GM21619 (cell line): ENCODE measurements around the gene RAB6A.
"Not testable (repeated sequence)": the region's sequence is repeated elsewhere in the genome, so short reads cannot be mapped to it uniquely, and the experiment has no call there.

Experiments
- ATAC-seq: cut with Tn5 transposase; IDR thresholded peaks from one replicate; pipeline ENCODE4 v1.9.1; 2021; ENCODE audit not compliant: unreplicated experiment

Gene RAB6A

DNA sequence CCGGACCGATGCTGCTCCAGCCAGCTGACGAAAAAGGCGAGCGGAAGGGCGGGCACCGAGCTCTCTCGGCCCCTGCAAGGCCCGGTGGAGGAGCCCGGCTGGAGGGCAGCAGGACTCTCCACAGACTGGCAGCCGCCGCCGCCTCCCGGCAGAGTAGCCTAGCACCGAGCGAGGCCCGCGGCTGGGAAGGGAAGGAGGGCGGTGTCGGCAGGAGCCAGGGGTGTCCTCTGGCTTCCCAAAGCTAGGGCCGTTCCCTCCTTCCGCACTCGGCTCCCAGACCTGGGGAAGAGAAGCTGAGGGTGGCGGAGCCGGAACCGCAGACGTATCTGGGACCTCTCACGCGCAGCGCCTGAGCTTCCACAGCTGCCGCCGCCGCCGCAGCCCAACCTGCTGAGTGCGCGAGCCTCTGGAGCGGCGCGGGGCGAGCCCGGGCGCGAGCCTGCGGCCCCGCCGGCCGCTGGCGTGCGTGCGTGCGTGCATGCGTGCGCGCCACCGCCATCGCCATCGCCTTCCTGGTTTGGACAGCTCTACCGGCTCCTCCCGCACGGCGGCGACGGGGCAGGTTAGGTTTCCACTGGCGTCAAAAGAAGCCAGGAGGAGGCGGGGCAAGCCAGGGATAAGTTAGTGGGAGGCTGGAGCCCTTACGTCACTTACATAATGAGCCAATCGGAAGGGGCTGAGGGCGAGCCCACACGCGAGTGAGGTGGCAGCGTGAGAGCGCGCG, at the start of gene RAB6A:
Gene RAB6A, minus strand, starts transcription at position 396 of the 724 bp plus-strand sequence. CDS start 439 bp downstream, outside the sequence.
- ATAC-seq: peak; percentile 94

GRCh38 chr11:73810637-73811036, 49.8 kb upstream of the RAB6A start:
- ATAC-seq: no peak

DNA sequence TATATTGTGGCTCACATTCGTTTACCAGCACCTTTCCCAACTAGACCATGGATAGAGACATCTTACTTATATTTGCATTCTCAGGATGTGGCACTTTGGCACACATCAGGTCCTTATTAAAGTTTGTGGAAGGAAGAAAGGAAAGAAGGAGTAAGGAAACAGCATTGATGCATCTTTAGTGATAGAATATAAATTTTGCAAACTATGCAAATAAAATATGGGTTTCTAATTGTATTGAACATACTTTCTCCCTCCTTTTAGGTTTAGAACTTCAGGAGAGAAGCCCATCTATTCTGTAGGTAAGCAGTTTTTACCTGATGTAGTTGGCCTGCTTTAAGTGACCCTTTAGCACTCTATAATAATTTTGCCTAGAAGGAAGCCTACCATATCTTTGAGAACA, 47.2 kb upstream of the RAB6A start:
- no peak for ATAC-seq

GRCh38 chr11:73804712-73805111, 43.8 kb upstream of the RAB6A start:
- ATAC-seq: no peak

DNA sequence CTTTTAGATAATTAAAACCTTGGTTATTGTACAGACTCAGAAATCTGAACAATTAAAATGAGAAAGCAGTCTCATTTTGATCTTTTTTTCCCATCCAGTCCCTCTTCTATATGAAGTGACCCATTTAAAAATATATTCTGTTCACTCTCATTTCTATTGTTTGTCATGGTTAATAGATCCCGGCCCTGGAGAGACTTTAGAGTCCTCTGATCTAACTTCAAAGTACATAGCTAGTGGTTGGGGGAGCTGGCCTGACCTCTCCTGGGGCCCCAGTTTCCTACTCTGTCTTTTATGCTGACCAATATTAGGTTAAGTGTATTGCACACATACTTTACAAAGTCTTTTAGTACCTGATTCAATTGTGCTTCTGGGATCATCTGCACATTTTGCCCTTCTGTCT, 40.3 kb upstream of the RAB6A start:
- no peak for ATAC-seq

GRCh38 chr11:73800276-73800806, 39.5 kb upstream of the RAB6A start:
- ATAC-seq: no peak

DNA sequence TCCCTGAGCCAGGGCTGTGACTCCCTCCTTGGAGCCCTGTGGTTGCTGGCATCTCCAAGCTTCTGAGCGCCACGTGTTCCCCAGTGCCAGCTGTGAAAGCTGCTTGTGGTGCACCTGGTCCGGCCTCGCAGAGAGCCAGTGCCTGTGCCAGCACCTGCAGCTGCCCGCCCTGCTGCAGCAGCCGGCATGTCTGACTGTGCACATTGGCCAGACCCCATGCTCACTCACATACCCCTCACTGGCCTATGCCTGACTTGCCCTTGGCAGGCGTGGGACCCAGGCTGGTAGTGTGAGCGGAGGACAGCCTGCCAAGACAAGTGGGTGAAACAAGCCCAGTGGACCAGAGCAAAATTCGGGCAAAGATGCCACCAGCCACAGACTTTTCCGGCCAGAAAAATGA, 36.6 kb upstream of the RAB6A start:
- ATAC-seq: no peak

GRCh38 chr11:73795925-73796632, 35.2 kb upstream of the RAB6A start:
- ATAC-seq: no peak

DNA sequence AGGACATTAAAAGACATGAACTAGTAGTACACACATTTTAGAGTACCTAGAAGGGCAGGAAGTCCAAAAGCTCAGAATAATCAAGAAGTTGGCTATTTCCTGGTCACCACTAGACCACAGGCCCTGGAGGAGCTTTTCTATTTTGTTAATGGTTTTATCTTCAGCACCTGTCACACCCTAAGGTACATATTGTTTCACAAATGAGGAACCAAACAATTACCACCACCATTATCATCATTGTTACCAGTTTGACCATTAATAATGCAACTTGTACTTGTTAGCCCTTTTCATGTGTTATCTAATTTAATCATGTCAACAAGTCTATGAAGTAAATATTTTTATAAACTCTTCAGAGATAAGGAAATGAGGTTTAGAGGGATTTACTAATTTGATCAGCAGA, 31.7 kb upstream of the RAB6A start:
- ATAC-seq: no peak

DNA sequence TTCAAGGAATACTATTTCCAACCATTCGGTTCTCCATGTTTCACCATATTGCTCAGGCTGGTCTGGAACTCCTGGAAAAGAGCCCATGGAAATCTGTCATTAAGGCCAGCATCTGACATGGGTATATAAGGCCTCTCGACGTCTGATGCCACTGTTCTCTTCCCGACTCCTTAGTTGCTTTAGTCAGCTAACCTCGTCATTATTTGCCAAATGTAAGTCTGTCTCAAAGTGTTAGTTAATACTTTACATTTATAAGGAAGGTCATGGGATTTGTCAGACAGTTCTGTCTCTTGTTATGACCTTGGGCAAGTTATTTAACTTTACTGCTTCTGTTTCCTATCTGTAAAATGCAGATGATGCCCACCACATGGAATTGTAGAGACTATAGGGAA, 28.4 kb upstream of the RAB6A start:
- ATAC-seq: no peak

DNA sequence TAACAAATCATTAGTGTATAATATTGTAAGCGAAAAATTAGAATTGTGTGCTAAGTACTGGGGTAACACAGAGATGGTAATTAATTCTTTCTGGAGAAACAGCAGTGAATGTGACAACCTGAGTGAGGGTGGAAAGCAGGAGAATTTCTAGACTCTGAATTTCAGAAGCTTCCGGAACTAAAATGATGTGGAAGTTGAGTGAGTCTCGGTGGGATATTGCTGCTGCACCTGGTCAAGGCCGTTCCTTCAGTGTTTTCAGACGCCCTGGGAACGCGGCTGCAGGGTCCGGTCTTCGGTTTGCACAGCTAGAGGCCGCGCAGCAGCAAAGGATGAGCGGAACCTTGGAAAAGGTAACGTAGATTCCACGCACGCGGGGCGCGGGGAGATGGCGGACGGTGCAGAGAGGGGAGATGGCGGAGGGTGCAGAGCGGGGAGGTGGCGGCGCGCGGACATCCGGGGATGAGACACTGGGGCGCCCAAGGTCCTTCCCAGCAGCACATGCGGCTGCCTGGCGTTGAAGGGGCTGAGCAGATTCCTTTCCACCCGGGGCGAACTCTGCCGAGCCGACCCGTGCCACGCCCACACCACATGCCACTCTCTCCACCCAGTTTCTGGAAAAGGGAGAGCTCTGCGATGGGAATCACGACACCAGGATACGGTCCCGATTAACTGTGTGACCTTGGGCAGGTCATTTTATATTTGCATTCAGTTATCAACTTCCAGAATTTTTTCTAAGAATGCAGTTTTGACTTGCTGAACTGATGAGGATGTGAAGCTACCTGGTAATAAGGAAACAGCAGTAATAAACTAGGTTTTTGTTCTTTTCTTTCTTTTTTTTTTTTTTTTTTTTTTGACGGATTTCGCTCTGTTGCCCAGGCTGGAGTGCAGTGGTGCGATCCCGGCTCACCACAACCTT, 27.0 kb upstream of the RAB6A start, which contains the start of gene MRPL48:
Gene MRPL48, plus strand, starts transcription at position 232 of the 916 bp plus-strand sequence. Its CDS starts 98 bp downstream, at position 330.
- ATAC-seq: peak; percentile 96

DNA sequence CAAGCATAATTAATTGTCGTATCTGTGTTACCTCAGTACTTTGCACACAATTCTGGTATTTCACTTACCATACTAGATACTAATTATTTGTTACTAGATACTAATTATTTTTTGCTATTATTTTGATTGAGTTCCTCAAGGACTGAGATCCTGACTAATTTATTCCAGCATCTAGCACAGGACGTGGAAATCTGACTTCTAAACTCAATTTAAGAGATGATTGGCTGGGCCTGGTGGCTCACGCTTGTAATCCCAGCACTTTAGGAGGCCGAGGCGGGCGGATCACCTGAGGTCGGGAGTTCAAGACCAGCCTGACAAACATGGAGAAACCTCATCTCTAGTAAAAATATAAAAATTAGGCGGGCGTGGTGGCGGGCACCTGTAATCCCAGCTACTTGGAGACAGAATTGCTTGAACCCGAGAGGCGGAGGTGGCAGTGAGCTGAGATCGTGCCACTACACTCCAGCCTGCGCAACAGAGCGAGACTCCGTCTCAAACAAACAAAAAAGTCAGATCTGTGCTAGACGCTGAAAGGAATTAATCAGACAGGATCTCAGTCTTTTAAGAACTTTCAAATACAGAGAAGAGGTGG, 26.3 kb upstream of the RAB6A start:
- ATAC-seq: no peak

DNA sequence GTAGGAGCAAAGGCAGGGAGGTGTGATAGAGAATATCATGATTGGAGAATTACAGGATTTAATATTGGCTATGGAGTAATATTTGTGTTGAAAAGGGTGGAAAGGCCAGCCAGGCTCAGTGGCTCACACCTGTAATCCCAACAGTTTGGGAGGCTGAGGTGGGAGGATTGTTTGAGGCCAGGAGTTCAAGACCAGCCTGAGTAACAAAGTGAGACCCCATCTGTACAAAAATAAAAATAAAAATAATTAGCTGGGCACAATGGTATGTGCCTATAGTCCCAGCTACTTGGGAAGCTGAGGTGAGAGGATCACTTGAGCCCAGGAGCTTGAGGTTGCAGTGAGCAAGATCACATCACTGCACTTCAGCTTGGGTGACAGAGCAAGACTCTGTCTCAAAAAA, 24.6 kb upstream of the RAB6A start:
- ATAC-seq: not testable (repeated sequence)

DNA sequence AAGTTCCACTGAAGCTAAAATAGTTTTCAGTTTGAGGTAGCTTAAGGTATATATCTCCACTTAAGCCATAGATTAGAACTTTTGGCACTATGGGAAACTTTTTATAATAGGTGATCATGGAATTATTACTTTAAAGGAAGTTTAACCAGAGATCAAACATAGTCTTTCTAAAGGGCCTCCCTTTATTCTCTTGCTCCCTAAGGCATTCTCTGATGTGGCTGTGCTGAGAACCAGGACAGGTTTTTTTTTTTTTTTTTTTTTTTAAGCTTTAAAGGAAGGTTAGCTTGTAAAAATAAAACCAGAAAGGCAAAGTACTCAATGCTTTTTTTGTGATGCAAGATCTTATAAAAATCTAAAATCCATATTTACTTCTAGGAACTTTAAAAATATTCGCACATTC, 23.9 kb upstream of the RAB6A start:
- ATAC-seq: no peak

- no peak for ATAC-seq
Measured at GRCh38 chr11:73784080-73784634, 23.3 kb upstream of the RAB6A start.

- no peak for ATAC-seq
Measured at GRCh38 chr11:73783483-73784020, 22.7 kb upstream of the RAB6A start.

DNA sequence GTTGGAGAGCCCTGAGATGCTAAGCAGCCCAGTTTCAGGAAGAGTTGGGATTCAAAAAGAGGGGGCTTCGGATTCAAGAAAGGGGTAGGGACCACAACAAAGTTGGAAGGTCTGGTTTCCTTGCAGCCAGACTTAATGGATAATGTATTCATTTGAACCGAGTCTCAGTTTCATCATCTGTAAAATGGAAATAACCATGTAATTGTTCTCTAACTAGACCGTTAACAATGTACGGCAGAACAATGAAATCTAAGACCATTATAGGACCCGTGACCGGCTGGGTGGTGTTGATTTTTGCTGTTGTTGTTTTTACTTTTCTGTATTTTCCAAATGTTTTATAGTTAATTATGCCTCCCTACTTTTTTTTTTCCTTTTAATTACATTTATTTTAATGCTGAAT, 20.4 kb upstream of the RAB6A start:
- no peak for ATAC-seq

GRCh38 chr11:73779084-73779902, 18.4 kb upstream of the RAB6A start:
- peak; percentile 98 for ATAC-seq

DNA sequence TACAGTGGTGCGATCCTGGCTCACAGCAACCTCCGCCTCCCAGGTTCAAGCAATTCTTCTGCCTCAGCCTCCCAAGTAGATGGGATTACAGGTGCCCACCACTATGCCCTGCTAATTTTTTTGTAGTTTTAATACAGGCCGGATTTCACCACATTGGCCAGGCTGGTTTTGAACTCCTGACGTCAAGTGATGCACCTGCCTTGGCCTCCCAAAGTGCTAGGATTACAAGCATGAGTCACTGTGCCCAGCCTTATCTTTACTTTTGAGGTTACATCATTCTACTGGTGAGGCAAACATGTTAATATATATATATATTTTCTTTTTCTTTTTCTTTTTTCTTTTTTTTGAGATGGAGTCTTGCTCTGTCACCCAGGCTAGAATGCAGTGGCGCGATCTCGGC, 9.9 kb upstream of the RAB6A start:
- ATAC-seq: not testable (repeated sequence)
